ENCODE results near the gene CLEC2B.

The CLEC2B gene

DNA sequence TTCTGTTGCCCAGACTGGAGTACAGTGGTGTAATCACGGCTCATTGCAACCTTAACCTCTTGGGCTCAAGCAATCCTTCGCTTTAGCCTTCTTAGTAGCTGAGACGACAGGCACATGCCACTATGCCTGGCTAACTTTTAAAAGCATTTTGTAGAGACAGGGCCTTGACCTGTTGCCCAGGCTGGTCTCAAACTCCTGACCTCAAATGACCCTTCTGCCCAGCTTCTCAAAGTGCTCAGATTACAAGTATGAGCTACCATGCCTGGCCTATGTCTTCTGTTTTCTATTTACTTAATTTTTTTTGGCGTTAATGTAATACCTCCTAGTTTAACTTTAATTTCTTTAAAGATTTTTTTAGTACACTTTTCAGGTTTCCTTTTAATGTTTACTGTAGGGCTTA is 62.4 kb downstream of the CLEC2B start:
- H3K27me3 ChIP-seq (ENCODE audit: insufficient read depth, low read length, poor library complexity) = peaks cover 25% of the 10 kb centered on the region
- DNase-seq = no peak
- no peaks in the 10 kb centered on the region for H3K9me3 ChIP-seq (ENCODE audit: insufficient read depth, low read length, severe bottlenecking)
- TF ChIP-seq, protein P1, sequence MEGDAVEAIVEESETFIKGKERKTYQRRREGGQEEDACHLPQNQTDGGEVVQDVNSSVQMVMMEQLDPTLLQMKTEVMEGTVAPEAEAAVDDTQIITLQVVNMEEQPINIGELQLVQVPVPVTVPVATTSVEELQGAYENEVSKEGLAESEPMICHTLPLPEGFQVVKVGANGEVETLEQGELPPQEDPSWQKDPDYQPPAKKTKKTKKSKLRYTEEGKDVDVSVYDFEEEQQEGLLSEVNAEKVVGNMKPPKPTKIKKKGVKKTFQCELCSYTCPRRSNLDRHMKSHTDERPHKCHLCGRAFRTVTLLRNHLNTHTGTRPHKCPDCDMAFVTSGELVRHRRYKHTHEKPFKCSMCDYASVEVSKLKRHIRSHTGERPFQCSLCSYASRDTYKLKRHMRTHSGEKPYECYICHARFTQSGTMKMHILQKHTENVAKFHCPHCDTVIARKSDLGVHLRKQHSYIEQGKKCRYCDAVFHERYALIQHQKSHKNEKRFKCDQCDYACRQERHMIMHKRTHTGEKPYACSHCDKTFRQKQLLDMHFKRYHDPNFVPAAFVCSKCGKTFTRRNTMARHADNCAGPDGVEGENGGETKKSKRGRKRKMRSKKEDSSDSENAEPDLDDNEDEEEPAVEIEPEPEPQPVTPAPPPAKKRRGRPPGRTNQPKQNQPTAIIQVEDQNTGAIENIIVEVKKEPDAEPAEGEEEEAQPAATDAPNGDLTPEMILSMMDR (IDR thresholded peaks at IDR 0.05; ENCODE audit: borderline replicate concordance, extremely low read depth, low read length, poor library complexity, severe bottlenecking) = no peak
- no peak for TF ChIP-seq EZH2 (IDR thresholded peaks at IDR 0.05; ENCODE audit: borderline replicate concordance, low read depth, low read length, severe bottlenecking)
- no peak overlapping the region for H3K4me3 ChIP-seq (ENCODE audit: low read depth in 1 of 2, low read length in 2 of 2)
- no peak for ATAC-seq (ENCODE audit: insufficient read depth, low read depth)
- H4K20me1 ChIP-seq (ENCODE audit: insufficient read depth, low read length) = no peaks in the 10 kb centered on the region
- H3K4me2 ChIP-seq (ENCODE audit: insufficient read depth, low read length) = no peak overlapping the region
- peaks cover 11% of the 10 kb centered on the region for H3K4me1 ChIP-seq (ENCODE audit: insufficient read depth, low read length)
- H2AFZ ChIP-seq (ENCODE audit: low read depth, low read length) = no peak overlapping the region
- no peak overlapping the region for H3K27ac ChIP-seq (ENCODE audit: low read length)
- no peaks in the 10 kb centered on the region for H3K79me2 ChIP-seq (ENCODE audit: insufficient read depth, low read length)
- H3K9ac ChIP-seq (ENCODE audit: low read depth, low read length) = no peak overlapping the region
- H3K36me3 ChIP-seq (ENCODE audit: insufficient read depth, low read length) = no peaks in the 10 kb centered on the region

DNA sequence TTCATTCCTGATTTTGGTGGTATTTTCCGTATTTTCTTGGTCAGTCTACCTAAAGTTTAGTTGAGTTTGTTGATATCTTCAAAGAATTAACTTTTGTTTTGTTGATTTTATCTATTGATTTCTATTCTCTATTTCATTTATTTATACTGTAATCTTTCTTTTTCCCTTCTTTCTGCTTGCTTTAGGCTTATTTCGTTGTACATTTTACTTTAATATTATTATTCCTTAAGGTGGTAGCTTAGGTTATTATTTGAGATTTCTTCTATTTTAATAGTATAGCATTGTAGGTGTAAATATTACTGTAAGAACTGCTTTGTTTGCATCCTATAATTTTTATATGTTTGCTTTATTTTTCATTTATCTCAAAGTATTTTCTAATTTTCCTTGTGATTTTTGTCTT is 63.3 kb downstream of the CLEC2B start:
- H4K20me1 ChIP-seq (ENCODE audit: insufficient read depth, low read length) = no peaks in the 10 kb centered on the region
- TF ChIP-seq, protein P1 (IDR thresholded peaks at IDR 0.05; ENCODE audit: borderline replicate concordance, extremely low read depth, low read length, poor library complexity, severe bottlenecking) = no peak
- no peak for TF ChIP-seq EZH2 (IDR thresholded peaks at IDR 0.05; ENCODE audit: borderline replicate concordance, low read depth, low read length, severe bottlenecking)
- no peaks in the 10 kb centered on the region for H3K79me2 ChIP-seq (ENCODE audit: insufficient read depth, low read length)
- H3K4me2 ChIP-seq (ENCODE audit: insufficient read depth, low read length) = no peak overlapping the region
- ATAC-seq (ENCODE audit: insufficient read depth, low read depth) = no peak
- H3K4me3 ChIP-seq (ENCODE audit: low read depth in 1 of 2, low read length in 2 of 2) = no peak overlapping the region
- no peaks in the 10 kb centered on the region for H3K9me3 ChIP-seq (ENCODE audit: insufficient read depth, low read length, severe bottlenecking)
- peaks cover 25% of the 10 kb centered on the region for H3K27me3 ChIP-seq (ENCODE audit: insufficient read depth, low read length, poor library complexity)
- no peaks in the 10 kb centered on the region for H3K36me3 ChIP-seq (ENCODE audit: insufficient read depth, low read length)
- H3K4me1 ChIP-seq (ENCODE audit: insufficient read depth, low read length) = peaks cover 9% of the 10 kb centered on the region
- no peak overlapping the region for H2AFZ ChIP-seq (ENCODE audit: low read depth, low read length)
- no peak overlapping the region for H3K27ac ChIP-seq (ENCODE audit: low read length)
- H3K9ac ChIP-seq (ENCODE audit: low read depth, low read length) = no peak overlapping the region
- DNase-seq = no peak
